ENCODE data around the gene TLCD3B.

The TLCD3B gene

DNA sequence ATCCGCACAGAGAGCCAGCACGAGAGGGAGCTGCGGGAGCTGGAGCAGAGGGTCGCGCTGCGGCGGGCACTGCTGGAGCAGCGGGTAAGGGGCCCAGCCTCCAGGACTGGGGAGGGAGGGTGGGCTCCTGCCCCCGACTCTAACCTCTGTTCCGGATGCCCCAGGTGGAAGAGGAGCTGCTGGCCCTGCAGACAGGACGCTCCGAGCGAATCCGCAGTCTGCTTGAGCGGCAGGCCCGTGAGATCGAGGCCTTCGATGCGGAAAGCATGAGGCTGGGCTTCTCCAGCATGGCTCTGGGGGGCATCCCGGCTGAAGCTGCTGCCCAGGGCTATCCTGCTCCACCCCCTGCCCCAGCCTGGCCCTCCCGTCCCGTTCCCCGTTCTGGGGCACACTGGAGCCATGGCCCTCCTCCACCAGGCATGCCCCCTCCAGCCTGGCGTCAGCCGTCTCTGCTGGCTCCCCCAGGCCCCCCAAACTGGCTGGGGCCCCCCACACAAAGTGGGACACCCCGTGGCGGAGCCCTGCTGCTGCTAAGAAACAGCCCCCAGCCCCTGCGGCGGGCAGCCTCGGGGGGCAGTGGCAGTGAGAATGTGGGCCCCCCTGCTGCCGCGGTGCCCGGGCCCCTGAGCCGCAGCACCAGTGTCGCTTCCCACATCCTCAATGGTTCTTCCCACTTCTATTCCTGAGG is 40.0 kb downstream of the TLCD3B start:
- Histone ChIP-seq H3K27me3 (ENCODE audit: insufficient read depth, poor library complexity, severe bottlenecking) (no peaks in the 10 kb centered on the region), H3K4me3 (replicated peaks; ENCODE audit: insufficient read depth, low read length) (no peak overlapping the region), H3K27ac (replicated peaks) (no peak overlapping the region)
- DNase-seq (ENCODE audit: low read depth in 1 of 2, low spot score in 1 of 2) = no peak
- no peak for TF ChIP-seq GABPA (IDR thresholded peaks at IDR 0.05; ENCODE audit: low read depth)
- no peak for TF ChIP-seq REST (IDR thresholded peaks at IDR 0.05; ENCODE audit: insufficient replicate concordance, low read depth)
- no peak for TF ChIP-seq CTCF (IDR thresholded peaks at IDR 0.05; ENCODE audit: insufficient read depth, low read length)
- TF ChIP-seq SPI1 (IDR thresholded peaks at IDR 0.05; ENCODE audit: borderline replicate concordance, low read depth) = no peak
- no peak for TF ChIP-seq POLR2AphosphoS5 (IDR thresholded peaks at IDR 0.05; ENCODE audit: low read depth)

GRCh38 chr16:29990034-29990433 is 41.0 kb downstream of the TLCD3B start:
- DNase-seq (ENCODE audit: low read depth in 1 of 2, low spot score in 1 of 2) = no peak
- no peaks in the 10 kb centered on the region for H3K27me3 ChIP-seq (ENCODE audit: insufficient read depth, poor library complexity, severe bottlenecking)
- H3K27ac ChIP-seq (replicated peaks) = no peak overlapping the region
- TF ChIP-seq CTCF (IDR thresholded peaks at IDR 0.05; ENCODE audit: insufficient read depth, low read length) = no peak
- no peak for TF ChIP-seq GABPA (IDR thresholded peaks at IDR 0.05; ENCODE audit: low read depth)
- no peak for TF ChIP-seq POLR2AphosphoS5 (IDR thresholded peaks at IDR 0.05; ENCODE audit: low read depth)
- TF ChIP-seq REST (IDR thresholded peaks at IDR 0.05; ENCODE audit: insufficient replicate concordance, low read depth) = no peak
- no peak overlapping the region for H3K4me3 ChIP-seq (replicated peaks; ENCODE audit: insufficient read depth, low read length)

DNA sequence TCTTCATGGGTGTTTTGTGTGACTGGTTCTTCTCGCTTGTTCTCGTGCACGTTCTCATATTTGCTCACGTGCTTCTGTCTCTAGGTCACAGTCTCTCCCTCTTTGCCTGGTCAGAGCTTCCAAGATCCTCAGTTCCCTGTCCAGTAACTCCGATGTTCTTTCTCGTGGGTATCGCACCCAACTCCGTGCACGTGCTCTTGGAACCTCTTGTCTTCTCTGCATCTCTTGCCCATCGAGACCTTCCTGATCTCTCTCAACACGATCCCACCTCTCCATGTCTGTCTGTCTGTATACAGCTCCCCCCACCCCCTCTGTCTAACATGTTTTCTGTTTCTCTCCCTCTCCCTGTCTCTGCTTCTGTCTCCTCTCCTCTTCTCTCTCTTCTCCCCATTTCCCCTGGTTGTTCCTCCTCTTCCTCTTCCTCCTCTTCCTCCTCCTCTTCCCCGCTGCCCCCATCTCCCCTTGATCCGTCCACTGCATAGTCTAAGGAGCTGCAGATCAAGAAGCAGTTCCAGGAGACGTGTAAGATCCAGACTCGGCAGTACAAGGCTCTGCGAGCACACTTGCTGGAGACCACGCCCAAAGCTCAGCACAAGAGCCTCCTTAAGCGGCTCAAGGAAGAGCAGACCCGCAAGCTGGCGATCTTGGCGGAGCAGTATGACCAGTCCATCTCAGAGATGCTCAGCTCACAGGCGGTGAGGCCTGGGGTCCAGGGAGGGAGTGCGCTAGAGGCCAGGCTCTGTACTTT is 41.8 kb downstream of the TLCD3B start:
- TF ChIP-seq CTCF (IDR thresholded peaks at IDR 0.05; ENCODE audit: insufficient read depth, low read length) (no peak), REST (IDR thresholded peaks at IDR 0.05; ENCODE audit: insufficient replicate concordance, low read depth) (no peak), SPI1 (IDR thresholded peaks at IDR 0.05; ENCODE audit: borderline replicate concordance, low read depth) (no peak), GABPA (IDR thresholded peaks at IDR 0.05; ENCODE audit: low read depth) (no peak)
- Histone ChIP-seq H3K27me3 (ENCODE audit: insufficient read depth, poor library complexity, severe bottlenecking) (no peaks in the 10 kb centered on the region), H3K4me3 (replicated peaks; ENCODE audit: insufficient read depth, low read length) (no peak overlapping the region), H3K27ac (replicated peaks) (no peak overlapping the region)
- no peak for DNase-seq (ENCODE audit: low read depth in 1 of 2, low spot score in 1 of 2)

Measured in HL-60 (cell line).